ENCODE measurements around the gene CD274.

DNA sequence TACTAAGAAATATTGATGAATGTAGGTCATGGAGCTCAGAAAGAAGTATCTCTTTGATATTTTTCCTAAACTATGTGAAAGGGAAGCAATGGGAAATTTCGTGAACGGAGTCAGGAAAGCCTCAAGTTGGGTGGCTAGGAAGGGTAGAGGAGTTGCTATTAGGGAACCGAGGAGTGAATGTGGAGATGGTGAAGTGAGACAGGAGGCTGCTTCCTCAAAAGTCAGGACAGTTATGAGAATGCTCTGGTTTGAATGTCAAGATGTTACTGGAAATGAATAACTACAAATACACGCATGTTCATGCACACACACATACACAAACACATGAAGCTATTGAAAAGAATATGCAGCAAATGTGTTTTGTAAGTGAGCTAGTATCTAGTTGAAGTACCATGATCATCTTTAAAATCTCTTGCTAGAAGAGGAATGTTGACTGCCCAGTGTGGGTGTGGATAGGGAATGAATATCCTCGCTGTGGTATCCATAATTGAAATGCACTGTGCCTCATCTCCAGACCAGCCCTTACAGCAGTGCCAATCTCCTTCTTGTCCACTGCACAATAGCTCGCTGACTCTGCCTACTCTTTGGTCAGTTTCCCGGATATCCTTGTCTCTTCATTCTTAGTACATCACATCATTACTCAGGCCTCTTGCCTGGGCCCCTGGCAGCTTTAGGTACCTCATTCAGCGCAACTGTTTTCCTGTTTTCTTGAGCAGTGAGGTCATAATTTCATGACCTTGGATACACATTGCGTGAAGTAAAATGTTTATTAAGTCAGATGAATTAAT is 38.1 kb downstream of the CD274 start:
- TF ChIP-seq, protein P1, sequence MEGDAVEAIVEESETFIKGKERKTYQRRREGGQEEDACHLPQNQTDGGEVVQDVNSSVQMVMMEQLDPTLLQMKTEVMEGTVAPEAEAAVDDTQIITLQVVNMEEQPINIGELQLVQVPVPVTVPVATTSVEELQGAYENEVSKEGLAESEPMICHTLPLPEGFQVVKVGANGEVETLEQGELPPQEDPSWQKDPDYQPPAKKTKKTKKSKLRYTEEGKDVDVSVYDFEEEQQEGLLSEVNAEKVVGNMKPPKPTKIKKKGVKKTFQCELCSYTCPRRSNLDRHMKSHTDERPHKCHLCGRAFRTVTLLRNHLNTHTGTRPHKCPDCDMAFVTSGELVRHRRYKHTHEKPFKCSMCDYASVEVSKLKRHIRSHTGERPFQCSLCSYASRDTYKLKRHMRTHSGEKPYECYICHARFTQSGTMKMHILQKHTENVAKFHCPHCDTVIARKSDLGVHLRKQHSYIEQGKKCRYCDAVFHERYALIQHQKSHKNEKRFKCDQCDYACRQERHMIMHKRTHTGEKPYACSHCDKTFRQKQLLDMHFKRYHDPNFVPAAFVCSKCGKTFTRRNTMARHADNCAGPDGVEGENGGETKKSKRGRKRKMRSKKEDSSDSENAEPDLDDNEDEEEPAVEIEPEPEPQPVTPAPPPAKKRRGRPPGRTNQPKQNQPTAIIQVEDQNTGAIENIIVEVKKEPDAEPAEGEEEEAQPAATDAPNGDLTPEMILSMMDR (IDR thresholded peaks at IDR 0.05; ENCODE audit: insufficient read depth, low read depth, low read length): no peak
- no peak for TF ChIP-seq EZH2 (IDR thresholded peaks at IDR 0.05; ENCODE audit: insufficient read depth, low read length)
